GM19351 (cell line): ENCODE results near the gene KLHL3.
A peak's percentile ranks its signal among the peaks of the same experiment; 100 is the strongest.
"Not testable (repeated sequence)": the region's sequence is repeated elsewhere in the genome, so short reads cannot be mapped to it uniquely, and the experiment has no call there.

Source experiments
- ATAC-seq: cut with Tn5 transposase; IDR thresholded peaks from one replicate; pipeline ENCODE4 v1.9.1; 2021; ENCODE audit warnings: mild to moderate bottlenecking, moderate library complexity; ENCODE audit not compliant: unreplicated experiment

Gene KLHL3, protein sequence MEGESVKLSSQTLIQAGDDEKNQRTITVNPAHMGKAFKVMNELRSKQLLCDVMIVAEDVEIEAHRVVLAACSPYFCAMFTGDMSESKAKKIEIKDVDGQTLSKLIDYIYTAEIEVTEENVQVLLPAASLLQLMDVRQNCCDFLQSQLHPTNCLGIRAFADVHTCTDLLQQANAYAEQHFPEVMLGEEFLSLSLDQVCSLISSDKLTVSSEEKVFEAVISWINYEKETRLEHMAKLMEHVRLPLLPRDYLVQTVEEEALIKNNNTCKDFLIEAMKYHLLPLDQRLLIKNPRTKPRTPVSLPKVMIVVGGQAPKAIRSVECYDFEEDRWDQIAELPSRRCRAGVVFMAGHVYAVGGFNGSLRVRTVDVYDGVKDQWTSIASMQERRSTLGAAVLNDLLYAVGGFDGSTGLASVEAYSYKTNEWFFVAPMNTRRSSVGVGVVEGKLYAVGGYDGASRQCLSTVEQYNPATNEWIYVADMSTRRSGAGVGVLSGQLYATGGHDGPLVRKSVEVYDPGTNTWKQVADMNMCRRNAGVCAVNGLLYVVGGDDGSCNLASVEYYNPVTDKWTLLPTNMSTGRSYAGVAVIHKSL

DNA sequence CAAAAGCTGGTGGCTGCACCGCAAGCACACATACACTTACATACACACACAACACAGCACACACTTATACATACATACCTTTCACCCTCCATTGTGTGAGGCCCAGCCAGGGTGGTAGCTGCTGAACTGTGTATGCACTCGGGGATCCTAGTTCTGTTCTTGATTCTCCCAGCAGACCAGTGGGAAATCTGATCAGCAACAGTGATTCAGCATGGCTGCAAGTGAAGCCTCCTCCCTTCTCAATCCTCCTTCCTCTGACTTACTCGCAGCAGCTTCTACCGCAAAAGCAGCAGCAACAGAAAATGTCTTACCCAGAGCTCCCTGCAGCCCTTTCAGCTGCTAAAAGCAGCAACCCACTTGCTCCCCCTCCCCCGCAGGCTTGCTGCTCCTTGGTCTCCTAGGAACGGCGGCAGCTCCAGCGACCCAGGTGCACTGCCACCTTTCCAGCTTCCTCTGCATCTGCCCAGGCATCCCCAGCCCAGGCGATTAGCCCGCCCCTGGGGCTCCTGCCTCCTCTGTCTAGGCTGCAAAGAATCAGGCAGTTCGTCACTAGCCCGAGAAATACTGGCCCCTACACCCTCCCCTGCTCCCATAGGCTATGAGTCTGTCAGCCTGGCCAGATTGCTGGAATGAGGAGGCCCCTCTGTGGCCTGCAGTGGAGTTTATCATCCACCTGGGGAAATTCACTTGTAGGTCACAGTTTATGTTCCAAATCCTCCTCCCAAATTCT is at the start of gene KLHL3:
Gene KLHL3, minus strand, starts transcription at position 535 of the 730 bp plus-strand sequence. Its CDS starts 443 bp downstream, at position 92.
- peak; percentile 55 for ATAC-seq

DNA sequence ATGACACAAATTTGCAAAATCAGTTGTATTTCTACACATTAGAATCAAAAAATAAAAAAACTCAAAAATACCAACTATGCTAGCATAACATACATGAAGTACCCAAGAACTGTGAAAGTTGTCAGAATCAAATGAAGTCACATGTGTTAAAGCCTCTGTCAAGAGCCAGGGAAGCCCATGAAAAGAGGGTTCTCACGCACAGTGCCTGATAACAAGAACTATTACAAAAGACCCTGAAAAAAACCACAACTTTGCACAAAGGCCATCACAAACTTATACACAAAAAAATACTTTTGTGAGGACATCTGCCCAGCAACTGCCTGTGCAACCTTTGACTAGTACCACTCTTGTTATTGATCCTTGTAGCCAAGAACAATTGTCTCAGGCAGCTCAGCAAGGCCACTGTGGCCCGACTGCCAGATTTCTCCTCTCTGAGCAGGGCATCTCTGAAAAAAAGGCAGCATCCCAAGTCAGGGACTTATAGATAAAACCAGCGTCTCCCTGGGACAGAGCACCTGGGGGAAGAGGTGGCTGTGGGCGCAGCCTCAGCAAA is 47.2 kb upstream of the KLHL3 start:
- no peak for ATAC-seq

DNA sequence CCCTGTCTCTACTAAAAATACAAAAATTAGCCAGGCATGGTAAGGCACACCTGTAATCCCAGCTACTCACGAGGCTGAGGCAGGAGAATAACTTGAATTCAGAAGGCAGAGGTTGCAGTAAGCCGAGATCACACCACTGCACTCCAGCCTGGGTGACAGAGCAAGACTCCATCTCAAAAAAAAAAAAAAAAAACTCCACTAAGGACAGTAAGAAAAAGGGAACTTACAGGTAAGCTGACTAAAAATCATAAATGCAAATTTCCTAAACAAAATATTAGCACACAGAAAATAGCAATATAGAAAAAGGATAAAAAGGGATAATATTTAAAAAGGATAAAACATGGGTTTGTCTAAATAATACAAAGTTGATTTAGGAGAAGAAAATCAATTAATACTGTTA is 46.2 kb upstream of the KLHL3 start:
- ATAC-seq: no peak

DNA sequence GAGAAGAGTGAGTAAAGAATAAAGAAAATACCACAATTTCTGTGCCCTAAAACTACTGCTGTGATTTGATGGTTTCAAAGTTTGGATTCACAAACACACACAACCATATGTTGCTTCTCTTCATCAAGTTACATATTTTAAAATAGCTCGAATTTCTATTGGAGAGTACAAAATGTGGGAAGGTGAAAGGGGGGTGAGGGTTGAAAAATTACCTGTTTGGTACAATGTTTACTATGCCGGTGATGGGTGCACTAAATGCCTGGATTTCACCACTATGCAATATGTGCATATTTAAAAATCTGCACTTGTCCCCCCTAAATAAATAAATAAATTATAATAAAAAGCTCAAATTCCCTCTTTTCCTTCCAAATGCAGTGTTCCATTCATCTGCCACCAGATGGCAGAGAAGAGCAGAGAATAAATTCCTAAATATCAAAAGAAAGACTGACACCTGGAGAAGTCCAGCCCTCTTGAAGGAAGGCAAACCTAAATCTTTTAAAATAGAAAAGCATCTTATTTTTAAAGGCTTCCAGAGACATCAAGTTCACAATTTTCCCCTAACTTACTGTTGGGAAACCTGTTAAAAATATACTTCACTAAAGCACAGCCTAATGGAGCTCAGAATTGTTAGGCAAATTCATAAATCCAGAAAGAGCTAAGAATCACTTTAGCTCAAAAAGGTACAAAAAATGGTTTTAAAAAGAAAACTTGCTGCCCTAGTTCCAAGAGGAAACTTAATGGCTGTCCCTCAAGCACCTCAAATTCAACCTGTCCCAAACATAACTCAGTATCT is 43.1 kb upstream of the KLHL3 start:
- ATAC-seq: no peak

DNA sequence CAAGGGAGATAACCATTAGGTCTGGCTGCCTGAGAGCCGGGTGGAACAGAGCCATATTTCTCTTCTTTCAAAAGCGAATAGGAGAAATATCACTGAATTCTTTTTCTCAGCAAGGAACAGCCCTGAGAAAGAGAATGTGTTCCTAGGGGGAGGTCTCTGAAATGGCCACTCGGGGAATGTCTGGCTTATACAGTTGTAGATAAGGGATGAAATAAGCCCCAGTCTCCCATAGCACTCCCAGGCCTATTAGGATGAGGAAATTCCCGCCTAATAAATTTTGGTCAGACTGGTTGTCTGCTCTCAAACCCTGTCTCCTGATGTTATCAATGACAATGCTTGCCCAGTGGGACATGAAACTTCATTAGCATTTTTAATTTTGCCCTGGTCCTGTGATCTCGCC is 32.0 kb upstream of the KLHL3 start:
- not testable (repeated sequence) for ATAC-seq

DNA sequence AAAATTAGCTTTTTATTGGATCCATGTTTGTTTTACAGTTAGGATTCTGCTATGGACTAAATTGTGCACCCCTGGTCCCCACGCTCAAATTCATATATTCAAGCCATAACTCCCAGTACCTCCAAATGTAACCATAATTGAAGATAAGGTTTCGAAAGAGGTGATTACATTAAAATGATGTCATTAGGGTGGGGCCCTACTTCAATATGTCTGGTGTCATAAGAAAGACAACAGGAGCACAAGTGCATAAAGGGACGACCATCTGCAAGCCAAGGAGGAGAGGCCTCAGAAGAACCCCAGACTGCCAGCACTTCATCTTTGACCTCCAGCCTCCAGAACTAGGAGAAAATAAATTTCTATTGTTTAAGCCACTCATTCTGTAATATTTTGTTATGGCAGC is 25.7 kb upstream of the KLHL3 start:
- ATAC-seq: no peak

DNA sequence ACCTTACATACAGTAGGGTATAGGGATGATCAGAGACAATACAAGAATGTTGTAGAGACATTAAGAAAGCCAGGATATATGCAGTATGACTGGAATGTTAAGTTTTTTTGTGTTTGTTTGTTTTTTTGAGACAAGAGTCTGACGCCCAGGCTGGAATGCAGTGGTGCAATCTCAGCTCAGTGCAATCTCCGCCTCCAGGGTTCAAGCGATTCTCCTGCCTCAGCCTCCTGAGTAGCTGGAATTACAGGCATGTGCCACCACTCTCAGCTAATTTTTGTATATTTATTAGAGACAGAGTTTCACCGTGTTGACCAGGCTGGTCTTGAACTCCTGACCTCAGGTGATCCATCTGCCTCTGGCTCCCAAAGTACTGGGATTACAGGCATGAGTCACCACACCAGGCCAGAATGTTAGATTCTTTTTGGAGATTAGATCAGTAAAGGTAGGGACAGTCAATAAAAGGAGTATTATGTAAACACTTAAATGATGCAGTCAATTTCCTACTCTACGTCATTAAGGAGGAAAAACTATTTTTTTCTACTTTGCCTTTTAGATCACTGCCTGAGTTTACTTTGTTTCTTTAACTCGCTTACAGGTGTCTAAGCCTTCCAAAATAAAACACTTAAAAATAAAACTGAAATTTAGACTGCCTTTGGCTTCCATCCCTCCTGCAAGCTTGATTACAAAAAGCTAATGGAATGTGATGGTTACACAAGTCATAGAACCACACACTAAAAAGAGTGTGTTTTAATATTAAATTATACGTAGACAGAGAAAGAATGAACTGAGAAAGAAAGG is 25.0 kb upstream of the KLHL3 start:
- no peak for ATAC-seq

DNA sequence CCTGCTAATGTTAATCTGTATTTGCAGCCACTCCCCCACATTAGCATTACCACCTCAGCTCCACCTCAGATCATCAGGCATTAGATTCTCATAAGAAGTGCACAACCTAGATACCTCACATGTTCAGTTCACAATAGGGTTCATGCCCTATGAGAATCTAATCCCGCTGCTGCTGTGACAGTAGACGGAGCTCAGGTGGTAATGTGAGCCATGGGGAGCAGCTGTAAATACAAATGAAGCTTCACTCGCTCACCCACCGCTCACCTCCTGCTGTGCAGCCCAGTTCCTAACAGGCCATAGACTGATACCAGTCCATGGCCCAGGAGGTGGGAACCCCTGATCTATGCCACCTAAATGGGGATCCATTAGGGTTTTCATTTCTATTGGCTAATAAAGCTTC is 24.4 kb upstream of the KLHL3 start:
- no peak for ATAC-seq

DNA sequence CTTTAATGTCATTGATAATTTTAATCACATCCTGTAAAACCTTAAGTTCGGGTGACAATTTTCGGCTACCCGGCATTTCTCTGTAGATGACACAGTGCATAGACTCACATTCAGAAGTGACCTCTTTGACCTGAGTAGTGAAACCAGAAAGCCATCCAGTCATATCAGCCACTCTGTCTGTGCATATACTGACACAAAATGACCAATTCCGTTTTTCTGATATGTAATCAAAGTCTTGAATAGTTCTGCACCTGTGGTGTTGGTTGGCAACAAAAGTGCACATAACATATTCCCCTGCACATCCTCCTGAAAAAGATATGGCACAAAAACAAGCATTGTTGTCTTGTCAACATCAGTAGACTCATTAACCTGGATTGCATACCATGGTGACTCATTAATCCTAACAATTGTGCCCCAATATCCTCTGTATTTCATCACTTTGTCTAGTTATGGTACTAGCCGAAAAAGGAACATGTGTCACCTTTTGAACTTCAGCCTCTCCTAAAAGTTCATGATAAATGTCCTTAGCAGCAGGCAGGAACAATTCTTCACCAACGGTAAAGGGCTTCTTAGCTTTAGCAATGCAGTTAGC is 22.9 kb upstream of the KLHL3 start:
- ATAC-seq: peak; percentile 45

DNA sequence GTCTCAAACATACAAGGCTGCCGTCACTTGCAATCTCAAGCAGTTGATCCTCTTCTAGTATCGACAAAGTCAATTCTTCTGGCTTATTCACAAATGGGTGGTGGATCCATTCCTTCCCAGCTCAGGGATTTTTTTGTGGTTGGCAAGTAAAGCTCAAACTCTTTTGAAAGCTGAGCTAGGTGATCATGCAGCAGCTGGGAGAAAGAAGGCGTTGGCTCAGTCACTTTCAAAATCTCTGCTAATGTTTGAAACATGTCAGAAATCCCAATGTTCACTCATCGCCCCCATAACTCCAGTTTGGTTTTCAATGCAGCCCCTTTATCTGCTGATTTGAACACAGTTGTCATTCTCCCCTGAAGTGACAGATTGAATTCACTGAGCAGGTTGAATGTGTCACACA is 22.2 kb upstream of the KLHL3 start:
- ATAC-seq: no peak

DNA sequence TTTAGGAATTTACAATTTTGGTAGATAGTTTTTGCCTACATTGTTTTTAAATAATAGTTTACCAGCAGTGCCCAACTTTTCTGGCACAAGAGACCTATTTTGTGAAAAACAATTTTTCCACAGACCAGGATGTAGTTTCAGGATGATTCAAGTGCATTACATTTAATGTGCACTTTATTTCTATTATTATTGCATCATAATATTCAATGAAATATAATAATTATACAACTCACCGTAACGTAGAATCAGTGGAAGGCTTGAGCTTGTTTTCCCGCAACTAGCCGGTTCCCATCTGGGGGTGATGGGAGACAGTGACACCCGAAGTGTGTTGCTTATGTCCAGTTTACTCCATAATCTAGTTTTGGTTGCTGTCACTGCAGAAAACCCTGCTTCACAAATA is 21.7 kb upstream of the KLHL3 start:
- ATAC-seq: no peak

DNA sequence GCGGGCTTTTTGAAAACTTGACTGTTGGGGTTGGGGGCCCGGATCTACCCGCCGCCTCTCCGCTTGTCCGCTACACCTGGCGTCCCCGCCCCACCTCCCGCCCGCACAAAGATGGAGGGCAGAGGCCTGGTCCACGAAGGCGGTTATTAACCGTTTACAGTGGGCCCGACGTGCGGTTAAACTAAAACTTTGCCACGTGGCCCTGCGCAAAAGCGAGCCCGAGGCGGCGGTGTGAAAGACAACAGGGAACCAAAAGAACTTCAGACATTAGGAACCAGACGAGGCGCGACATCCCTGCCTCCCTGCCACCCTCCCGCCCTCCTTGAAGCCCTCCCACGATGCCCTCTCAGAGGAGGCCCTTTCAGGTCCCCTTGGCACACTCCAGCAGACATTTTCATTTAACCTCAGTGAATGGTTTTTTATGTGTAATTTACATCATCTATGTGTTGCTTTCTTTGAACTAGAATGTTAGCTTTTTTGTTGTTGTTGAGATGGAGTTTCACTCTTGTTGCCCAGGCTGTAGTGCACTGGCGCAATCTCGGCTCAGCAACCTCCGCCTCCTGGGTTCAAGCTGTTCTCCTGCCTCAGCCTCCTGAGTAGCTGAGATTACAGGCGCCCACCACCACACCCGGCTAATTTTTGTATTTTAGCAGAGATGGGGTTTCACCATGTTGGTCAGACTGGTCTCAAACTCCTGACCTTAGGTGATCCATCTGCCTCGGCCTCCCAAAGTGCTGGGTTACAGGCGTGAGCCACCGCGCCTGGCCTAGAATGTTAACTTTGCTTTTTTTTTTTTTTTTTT is 19.3 kb upstream of the KLHL3 start:
- ATAC-seq: peak; percentile 14

DNA sequence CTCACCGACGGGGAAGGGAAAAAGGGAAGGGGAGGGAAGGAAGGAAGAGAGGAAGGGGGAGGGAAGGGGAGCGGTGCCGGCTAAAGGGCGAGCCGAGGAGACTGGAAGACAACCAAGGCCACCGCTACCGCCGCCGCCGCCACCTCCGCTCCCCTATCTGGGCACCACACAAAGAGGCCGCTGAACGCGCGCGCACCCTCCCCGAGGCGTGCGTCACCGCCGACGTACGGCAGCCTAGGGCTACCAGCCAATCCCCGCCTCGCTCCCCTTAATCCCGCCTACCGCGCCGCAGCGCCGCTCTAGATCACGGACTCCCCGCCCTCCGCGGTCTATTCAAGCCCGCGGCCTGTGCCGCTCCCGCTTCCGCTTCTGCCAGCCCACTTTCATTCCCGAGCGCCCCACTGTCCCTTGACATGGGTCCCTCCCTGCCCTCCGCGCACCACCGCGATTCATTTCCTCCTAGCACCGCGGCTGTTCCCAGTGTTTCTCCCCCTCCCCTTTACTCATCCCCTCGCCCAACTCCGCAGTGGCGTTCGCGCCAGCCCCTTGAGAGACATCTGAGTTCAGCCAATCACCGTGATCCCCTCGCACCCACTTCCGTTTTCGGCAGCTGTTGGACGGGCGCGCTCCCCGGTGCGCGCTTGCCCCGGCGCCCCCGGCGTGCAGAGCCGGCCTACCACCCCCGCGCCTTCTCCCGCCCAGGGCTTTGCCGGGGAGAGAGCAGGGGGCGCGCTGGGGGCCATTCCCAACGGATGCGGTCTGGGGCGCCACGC is 18.5 kb upstream of the KLHL3 start, which contains the start of gene HNRNPA0:
Gene HNRNPA0, minus strand, starts transcription at position 176 of the 773 bp plus-strand sequence. CDS start 297 bp downstream, outside the sequence.
- ATAC-seq: peak; percentile 68

DNA sequence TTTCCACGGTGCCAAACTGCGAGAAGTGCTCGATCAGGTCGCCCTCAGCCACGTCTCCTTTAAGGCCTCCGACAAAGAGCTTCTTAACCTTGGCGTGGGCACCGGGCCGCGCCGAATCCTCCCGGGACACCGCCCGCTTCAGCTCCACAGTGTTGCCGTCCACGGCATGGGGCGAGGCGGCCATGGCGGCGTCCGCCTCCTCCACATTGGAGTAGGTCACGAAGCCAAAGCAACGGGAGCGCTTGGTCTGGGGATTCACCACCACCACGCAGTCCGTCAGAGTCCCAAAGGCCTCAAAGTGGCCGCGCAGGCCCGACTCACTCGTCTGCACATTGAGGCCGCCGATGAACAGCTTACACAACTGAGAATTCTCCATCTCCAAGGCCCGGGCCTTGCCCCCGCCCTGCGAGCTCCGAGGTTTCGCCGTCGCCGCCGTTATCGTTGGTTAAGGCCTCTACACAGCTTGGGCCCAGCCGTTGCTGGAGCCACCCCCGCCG is 17.9 kb upstream of the KLHL3 start:
- ATAC-seq: peak; percentile 6

DNA sequence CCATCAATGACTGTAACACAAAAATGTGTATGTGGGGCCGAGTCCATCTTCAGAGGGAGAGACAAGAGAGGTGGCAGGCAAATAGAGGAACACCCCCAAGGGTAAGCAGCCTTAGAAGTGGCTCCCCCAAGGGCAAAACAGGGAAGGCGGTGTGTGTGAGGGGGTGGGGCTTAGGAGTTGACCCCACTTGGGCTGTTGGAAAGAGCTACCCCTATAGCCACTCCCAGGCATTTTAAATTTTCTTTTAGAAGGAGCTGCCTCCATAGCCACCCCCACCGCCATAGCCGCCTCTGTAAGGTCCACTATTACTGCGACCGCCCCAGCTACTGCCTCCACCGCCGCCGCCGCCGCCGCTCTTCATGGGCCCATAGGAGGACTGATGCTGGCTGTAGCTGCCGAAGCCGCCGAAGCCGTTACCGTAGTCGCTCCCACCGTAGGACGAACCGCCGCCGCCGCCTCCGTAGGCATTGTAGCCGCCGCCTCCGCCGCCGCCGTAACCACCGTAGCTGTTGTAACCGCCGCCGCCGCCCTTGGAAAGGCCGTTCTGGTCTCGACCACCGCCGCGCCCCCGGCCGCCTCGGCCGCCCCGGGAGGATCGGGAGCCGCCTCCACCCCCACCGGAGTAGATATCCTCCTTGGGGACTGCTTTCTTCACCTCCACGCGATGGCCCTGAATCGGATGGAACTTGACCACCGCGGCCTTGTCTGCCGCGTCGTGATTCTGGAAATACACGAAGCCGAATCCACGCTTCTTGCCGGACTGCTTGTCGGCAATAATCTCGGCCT is 17.2 kb upstream of the KLHL3 start:
- ATAC-seq: no peak

DNA sequence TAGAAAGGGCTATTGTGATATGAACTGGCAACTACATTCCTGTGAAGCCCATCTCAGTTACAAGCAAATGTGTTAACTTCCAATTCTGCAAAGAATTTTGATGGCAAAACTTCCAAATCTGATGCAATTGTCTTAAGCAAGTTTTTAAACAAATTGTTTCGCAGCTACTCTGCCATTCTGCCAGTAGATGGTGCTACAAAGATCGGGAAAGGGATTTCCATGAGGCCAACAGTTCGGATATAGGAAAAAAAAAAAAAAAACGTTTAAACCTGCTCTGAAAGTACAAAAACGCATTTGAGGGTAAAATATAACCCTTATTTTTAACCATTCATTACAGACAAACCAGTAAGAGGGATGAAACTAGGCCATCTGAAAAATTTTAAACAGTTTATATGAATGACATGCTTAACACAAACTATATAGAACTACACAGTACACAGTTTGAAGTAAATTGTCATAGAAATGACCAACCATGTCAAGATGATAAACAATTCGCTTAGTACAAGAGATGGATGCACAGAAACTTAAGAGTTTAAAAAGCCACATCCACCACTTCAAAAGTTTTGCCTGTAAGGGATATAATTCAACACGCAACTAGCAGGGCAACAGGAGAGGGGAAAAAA is 16.1 kb upstream of the KLHL3 start:
- no peak for ATAC-seq
